Neuronal stem cell (in vitro differentiated cells): ENCODE results near the gene PGLYRP4. TPM values are rescaled to one million over a fixed set of nuclear protein-coding genes. Genes with fewer than 3 reads are reported as not detected.

Experiments used
- small RNA-seq: library from polyadenylated mRNA; stranded (forward); fragments of <200 nt; extraction: miRNeasy Mini kit (QIAGEN cat#:217004); gene quantifications from one replicate; pipeline ENCODE3, GENCODE V24; 2013; ENCODE audit not compliant: insufficient read depth

The PGLYRP4 gene

Small RNAs within 50 kb of the gene (small RNA-seq; reads per million reads assigned to genes)
- not detected for gene RNU6-160P
- gene S100A15A: not detected
